Renal cortex interstitium (tissue), 15 donors: ENCODE measurements around the gene SNRNP35. TPM values are rescaled to one million over a fixed set of nuclear protein-coding genes. Genes with fewer than 3 reads are reported as not detected.
"Not testable (repeated sequence)": the region's sequence is repeated elsewhere in the genome, so short reads cannot be mapped to it uniquely, and the experiment has no call there.

Experiments used
- DNase-seq, 11 donors: peaks; one replicate each; pipeline ENCODE4 v3.0.0-alpha.2; 2013; ENCODE audit warnings: low read depth in 9 of 11, low spot score in 4 of 11; ENCODE audit errors: extremely low read depth in 1 of 11
- long read RNA-seq, 16 experiments: transcript quantifications; one replicate each; lab custom pipeline, GENCODE V29; 2026
- polyA plus RNA-seq, 3 donors: library from polyadenylated mRNA; unstranded; fragments of 120-200 nt; gene quantifications; one replicate each; pipeline ENCODE4 v1.2.1, GENCODE V29; 2013; ENCODE audit not compliant: insufficient read length in 3 of 3

Gene SNRNP35, protein sequence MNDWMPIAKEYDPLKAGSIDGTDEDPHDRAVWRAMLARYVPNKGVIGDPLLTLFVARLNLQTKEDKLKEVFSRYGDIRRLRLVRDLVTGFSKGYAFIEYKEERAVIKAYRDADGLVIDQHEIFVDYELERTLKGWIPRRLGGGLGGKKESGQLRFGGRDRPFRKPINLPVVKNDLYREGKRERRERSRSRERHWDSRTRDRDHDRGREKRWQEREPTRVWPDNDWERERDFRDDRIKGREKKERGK
- 10 to 100 TPM; 41.3 to 43.9 (median 43.2) TPM for polyA plus RNA-seq
- long read RNA-seq, donor 1, transcript SNRNP35-203 (2 exons, 1,975 nt), result major isoform, 6 of 17 reads
- long read RNA-seq, donor 1, partial matches to known transcripts, result 5 of 17 reads
- long read RNA-seq, donor 1, other reads (novel, unspliced or antisense), result 6 of 17 reads
- long read RNA-seq, donor 2, transcript SNRNP35-203 (2 exons, 1,975 nt), result major isoform, 7 of 23 reads
- long read RNA-seq, donor 2, partial matches to known transcripts, result 14 of 23 reads
- long read RNA-seq, donor 2, other reads (novel, unspliced or antisense), result 0 of 23 reads
- long read RNA-seq, donor 3, transcript SNRNP35-203 (2 exons, 1,975 nt), result major isoform, 27 of 45 reads
- long read RNA-seq, donor 3, partial matches to known transcripts, result 14 of 45 reads
- long read RNA-seq, donor 3, other reads (novel, unspliced or antisense), result 0 of 45 reads
- long read RNA-seq, donor 4, transcript SNRNP35-203 (2 exons, 1,975 nt), result major isoform, 11 of 29 reads
- long read RNA-seq, donor 4, partial matches to known transcripts, result 10 of 29 reads
- long read RNA-seq, donor 4, other reads (novel, unspliced or antisense), result 0 of 29 reads
- long read RNA-seq, donor 5, result 0 reads
- long read RNA-seq, donor 6, transcript SNRNP35-203 (2 exons, 1,975 nt), result major isoform, 10 of 64 reads
- long read RNA-seq, donor 6, partial matches to known transcripts, result 51 of 64 reads
- long read RNA-seq, donor 6, other reads (novel, unspliced or antisense), result 0 of 64 reads
- long read RNA-seq, donor 7, transcript SNRNP35-203 (2 exons, 1,975 nt), result major isoform, 19 of 21 reads
- long read RNA-seq, donor 7, partial matches to known transcripts, result 0 of 21 reads
- long read RNA-seq, donor 7, other reads (novel, unspliced or antisense), result 0 of 21 reads
- long read RNA-seq, donor 8, transcript SNRNP35-203 (2 exons, 1,975 nt), result major isoform, 32 of 46 reads
- long read RNA-seq, donor 8, partial matches to known transcripts, result 11 of 46 reads
- long read RNA-seq, donor 8, other reads (novel, unspliced or antisense), result 0 of 46 reads
- long read RNA-seq, donor 9, transcript SNRNP35-203 (2 exons, 1,975 nt), result major isoform, 13 of 27 reads
- long read RNA-seq, donor 9, partial matches to known transcripts, result 9 of 27 reads
- long read RNA-seq, donor 9, other reads (novel, unspliced or antisense), result 0 of 27 reads
- long read RNA-seq, donor 10, transcript SNRNP35-203 (2 exons, 1,975 nt), result major isoform, 11 of 38 reads
- long read RNA-seq, donor 10, partial matches to known transcripts, result 17 of 38 reads
- long read RNA-seq, donor 10, other reads (novel, unspliced or antisense), result 7 of 38 reads
- long read RNA-seq, donor 11, transcript SNRNP35-203 (2 exons, 1,975 nt), result major isoform, 9 of 12 reads
- long read RNA-seq, donor 11, partial matches to known transcripts, result 0 of 12 reads
- long read RNA-seq, donor 11, other reads (novel, unspliced or antisense), result 0 of 12 reads
- long read RNA-seq, donor 12, transcript SNRNP35-203 (2 exons, 1,975 nt), result major isoform, 9 of 16 reads
- long read RNA-seq, donor 12, partial matches to known transcripts, result 7 of 16 reads
- long read RNA-seq, donor 12, other reads (novel, unspliced or antisense), result 0 of 16 reads
- long read RNA-seq, donor 13, result 0 reads
- long read RNA-seq, donor 14, transcript SNRNP35-203 (2 exons, 1,975 nt), result major isoform, 12 of 33 reads
- long read RNA-seq, donor 14, partial matches to known transcripts, result 7 of 33 reads
- long read RNA-seq, donor 14, other reads (novel, unspliced or antisense), result 14 of 33 reads
- long read RNA-seq, donor 15, transcript SNRNP35-203 (2 exons, 1,975 nt), result major isoform, 9 of 12 reads
- long read RNA-seq, donor 15, partial matches to known transcripts, result 0 of 12 reads
- long read RNA-seq, donor 15, other reads (novel, unspliced or antisense), result 0 of 12 reads
- long read RNA-seq, donor 16, transcript SNRNP35-204 (2 exons, 2,161 nt), result minor isoform, 6 of 115 reads
- long read RNA-seq, donor 16, transcript SNRNP35-203 (2 exons, 1,975 nt), result major isoform, 37 of 115 reads
- long read RNA-seq, donor 16, partial matches to known transcripts, result 31 of 115 reads
- long read RNA-seq, donor 16, other reads (novel, unspliced or antisense), result 36 of 115 reads

DNA sequence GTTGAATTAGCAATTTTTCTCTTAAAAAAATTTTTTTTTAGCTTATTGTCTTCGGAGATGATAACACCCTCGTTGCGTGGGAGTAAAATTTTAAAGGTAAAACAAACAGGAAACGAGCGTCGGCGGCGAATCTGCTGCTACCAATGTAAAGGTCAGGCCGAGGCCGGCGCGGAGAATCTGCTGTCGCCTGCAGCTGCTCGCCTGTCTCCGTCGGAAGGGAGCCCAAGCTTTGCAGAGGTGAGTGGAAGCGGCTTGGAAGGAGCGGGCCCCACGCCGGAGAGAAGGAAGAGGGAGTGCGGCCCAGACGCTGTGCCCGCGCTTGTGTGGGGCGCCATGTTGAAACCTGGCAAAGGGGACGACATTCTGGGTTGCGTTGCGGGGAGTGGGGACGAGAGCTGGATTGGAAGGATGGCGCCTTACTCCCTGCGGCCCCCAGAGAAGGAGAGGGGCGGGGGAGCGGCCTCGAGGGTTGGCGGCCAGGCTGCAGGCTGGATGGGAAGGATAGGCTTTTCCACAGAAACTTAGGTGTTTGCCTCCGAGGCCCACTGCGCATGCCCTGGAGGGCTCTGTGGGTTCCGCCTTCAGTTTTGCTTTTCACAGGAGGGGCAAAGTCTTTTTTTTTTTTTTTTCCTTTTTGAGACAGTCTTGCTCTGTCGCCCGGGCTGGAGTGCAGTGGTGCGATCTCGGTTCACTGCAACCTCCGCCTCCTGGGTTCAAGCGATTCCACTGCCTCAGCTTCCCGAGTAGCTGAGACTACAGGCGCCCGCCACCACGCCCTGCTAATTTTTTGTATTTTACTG is at the start of gene SNRNP35:
TSS of gene SNRNP35 (plus strand) at position 160 of the 800 bp plus-strand sequence. CDS start 7,402 bp downstream, outside the sequence.
- DNase-seq, result peak in 8 of 11 donors; percentile 71 to 86 (median 80)

DNA sequence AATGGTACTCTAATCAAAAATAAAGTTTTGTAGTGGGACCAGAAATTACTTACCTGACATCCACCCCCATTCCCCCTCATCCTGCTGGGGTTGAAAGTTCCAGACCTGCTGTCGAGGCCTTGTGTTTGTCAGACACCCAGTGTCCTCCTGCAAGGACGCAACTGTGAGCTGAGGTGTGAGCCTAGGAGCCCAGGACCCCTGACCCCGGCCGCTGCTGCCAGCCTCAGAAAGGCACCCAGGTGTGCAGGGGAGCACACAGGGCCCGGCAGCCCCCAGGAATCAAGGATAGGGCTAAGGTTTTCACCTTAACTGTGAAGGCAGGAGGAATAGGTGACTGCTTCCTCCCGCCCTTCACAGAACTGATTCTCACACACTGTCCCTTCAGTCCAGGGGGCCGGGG is 49.3 kb upstream of the SNRNP35 start:
- DNase-seq, result not testable (repeated sequence)

DNA sequence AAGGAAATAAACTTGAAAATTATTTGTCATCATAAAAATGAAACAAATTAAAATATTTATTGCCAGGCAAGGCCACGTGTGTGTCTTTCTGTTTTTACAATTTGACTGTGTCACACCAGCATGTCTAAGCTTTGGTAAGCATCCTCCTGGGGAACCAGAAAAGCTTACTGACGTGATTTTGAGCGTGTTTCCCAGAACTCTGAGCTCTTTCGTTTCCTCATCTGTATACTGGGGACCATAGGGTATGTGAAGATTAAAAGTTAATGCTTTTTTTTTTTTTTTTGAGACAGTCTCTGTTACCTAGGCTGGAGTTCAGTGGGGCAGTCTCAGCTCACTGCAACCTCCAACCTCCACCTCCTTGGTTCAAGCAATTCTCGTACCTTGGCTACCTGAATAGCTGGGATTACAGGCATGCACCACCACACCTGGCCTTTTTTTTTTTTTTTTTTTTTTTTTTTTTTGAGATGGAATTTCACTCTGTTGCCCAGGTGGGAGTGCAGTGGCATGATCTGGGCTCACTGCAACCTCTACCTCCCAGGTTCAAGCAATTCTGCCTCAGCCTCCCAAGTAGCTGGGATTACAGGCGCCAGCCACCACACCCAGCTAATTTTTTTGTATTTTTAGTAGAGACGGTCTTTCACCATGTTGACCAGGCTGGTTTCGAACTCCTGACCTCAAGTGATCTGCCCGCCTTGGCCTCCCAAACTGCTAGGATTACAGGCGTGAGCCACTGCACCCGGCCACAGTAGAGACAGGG is 48.5 kb upstream of the SNRNP35 start:
- not testable (repeated sequence) for DNase-seq

DNA sequence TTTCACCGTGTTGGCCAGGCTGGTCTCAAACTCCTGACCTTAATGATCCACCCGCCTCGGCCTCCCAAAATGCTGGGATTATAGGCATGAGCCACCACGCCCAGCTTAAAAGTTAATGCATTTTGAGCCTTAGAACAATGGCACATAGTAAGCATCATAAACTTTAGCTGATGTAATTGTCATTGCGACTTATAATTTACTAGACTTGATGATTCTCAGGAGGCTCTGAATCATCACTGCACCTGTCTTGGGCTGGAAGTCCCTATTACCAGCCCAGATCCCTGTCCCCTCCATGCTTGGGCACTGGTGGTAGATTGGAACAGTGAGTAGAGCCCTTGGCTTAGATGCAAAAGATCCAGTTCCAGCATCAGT is 47.9 kb upstream of the SNRNP35 start:
- DNase-seq, result no peak

DNA sequence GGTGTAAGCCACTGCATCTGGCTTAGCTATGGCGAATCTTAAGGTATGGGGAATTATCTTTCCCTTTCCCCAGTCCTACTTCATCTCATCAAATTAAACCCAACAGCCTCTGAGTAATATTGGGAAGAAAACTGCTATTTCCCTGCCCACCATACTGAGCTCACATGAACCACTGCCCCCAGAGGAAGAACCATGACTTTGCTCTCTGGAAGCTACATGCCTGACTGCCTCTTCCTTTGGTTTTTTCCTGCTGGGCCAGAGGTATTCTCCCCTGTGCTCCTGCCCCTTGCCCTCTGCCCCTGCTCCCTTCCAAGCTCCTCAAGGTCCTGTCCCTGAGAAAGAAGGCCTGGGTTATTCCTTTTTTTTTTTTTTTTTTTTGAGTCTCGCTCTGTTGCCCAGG is 36.6 kb upstream of the SNRNP35 start:
- DNase-seq, result no peak

DNA sequence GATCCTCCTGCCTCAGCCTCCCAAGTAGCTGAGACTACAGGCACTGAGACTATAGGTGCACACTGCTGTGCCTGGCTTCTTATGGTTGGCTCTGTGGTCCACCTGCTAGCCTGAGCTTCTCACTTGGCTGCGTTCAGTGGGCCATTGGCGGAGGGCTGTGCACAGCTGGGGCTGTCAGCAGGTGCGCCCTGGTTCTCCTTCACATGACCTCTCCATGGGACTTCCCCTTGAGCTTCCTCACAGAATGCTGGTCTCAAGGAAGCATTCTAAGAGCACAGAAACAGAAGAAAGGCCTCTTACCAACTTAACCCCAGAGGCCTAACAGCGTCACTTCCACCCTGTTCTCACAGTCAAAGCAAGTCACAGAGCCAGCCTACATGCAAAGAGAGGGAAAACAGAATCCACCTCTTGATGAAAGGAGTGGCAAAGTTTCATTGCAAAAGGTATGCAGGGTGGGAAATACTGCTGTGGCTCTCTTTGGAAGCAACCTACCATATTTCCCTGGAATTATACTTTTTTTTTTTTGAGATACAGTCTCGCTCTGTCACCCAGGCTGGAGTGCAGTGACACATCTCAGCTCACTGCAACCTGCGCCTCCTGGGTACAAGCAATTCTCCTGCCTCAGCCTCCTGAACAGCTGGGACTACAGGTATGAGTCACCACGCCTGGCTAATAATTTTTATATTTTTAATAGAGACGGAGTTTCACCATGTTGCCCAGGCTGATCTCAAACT is 30.7 kb upstream of the SNRNP35 start:
- DNase-seq, result no peak

DNA sequence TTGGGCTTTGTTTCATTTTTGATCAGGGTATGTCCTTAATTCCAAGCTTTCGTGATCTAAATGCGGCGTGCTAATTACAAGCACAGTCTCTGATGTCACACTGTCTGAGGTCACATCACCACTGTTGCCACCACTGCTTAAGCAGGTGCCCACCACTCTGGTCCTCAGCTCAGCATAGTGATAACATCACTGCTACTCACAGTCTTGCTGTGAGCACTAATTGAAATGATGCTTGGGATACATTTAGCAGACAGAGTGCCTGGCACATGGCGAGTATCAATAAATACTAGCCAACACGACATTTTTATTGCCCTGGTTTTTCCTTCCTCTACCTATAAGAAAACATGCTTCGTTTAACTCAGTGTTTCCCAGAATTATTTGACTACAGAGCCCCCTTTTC is 29.3 kb upstream of the SNRNP35 start:
- DNase-seq, result no peak

DNA sequence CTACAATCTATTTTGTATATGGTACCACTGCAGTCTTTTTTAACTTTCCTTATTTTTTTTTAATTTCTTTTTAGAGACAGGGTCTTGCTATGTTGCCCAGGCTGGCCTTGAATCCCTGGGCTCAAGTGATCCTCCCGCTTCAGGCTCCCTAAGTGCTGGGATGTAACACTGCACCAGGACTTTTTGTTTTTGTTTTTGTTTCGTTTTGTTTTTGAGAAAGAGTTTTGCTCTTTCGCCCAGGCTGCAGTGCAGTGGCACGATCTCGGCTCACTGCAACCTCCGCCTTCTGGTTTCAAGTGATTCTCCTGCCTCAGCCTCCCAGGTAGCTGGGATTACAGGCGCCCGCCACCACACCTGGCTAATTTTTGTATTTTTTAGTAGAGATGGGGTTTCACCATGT is 28.8 kb upstream of the SNRNP35 start:
- DNase-seq, result not testable (repeated sequence)

DNA sequence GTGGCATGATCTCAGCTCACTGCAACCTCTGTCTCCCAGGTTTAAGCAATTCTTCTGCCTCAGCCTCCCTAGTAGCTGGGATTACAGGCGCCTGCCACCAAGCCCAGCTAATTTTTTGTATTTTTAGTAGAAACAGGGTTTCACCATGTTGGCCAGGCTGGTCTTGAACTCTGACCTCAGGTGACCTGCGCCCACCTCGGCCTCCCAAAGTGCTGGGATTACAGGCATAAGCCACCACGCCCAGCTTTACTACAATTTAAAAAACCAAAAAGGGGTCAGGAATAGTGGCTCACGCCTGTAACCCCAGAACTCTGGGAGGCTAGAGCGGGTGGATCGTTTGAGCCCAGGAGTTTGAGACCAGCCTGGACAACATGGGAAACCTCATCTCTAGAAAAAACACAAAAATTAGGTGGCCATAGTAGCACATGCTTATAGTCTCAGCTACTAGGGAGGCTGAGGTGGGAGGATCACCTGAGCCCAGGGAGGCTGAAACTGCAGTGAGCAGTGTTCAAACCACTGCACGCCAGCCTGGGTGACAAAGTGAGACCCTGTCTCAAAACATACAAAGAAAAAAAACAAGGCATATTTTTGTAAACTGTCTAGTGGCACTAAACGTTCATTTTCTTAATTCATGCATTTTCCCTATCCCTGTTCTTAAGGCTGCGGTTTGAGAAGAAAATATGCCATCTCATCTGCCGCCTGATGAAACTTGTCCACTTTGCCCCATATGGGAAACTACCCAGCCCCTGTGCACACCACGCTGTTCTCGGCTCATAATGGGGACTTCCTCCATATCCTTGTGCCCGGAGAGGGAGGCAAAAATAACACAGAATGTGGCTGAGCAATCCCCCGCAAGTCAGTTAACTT is 25.8 kb upstream of the SNRNP35 start:
- DNase-seq, result not testable (repeated sequence)

DNA sequence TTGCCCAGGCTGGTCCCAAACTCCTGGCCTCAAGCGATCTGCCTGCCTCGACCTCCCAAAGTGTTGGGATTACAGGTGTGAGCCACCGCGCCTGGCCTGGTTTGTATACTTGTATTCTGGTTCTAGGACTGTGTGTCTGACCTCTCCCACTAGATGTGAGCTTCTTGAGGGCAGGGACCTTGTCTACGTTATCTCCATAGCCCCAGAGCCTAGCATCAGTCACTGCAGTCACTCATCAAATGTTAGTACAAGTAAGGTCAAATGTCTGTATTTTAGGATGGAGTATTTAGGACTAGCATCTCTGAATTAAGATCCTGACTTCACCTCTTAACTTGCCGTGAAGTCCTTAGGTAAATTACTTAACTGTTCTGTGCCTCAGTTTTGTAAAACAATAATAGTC is 24.3 kb upstream of the SNRNP35 start:
- no peak for DNase-seq

DNA sequence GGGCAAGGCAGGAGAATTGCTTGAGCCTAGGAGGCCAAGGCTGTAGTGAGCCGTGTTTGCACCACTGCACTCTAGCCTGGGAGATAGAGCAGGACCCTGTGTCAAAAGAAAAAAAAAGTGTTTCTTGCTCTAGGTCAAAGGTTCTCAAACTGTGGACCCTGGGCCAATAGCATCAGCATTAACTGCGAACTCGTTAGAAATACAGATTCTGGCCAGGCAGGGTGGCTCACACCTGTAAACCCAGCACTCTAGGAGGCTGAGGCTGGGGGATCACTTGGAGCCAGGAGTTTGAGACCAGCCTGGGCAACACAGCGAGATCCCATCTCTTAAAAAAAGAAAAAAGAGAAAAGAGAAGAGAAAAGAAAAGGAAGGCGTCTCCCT is 22.3 kb upstream of the SNRNP35 start:
- DNase-seq, result no peak

DNA sequence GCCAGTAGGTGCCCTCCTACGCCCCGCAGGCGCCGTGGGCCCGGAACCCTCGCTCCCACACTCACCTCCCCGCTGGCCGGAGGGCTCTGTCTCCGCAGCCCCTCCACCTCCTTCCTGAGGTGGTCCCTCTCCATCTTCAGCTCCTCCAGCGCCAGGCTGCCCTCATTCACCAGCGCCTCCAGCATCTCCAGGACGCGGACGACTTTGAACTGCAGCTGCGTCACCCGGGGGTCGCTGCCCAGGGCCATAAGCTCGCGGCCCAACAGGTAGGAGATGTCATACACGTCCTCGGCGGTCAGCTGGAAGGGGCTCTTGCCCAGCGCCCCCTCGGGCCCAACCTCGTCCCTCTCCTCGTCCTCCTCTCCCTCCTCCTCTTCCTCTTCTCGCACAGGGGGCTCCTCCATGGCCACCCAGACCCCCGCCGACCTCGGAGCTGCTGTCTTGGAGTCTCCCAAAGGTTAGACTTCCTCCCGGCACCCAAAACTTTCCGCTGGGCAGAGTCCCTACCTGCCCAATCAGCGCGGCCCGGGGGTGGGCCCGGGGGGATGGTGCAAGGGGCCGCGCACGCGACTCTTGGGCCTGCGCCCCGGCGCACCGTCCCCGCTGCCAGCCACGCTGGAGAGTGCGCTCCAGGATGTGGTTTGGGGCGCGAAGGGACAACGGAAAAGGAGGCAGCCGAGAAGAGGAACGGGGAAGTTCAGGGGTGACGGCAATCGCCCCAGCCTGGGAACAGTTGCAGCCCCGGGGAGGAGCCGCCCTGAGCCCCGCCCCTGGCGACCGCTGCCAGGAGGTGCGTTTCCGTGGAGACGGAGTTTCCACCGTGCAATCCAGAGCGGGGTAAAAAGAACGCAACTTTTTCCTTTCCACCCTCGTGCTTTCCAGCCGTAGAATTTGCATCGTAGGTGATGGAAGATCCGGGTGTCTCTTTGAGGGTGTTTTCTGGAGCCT is 21.6 kb upstream of the SNRNP35 start, which contains the start of gene RILPL2:
TSS of gene RILPL2 (minus strand) at position 668 of the 948 bp plus-strand sequence. CDS start at position 404, 264 bp downstream.
- DNase-seq, result peak in 6 of 11 donors; percentile 59 to 72 (median 64)
